NCI-H82 (cell line): ENCODE measurements around the gene OGDH.
"Not testable (repeated sequence)": the region's sequence is repeated elsewhere in the genome, so short reads cannot be mapped to it uniquely, and the experiment has no call there.

Source experiments
- DNase-seq: peaks from one replicate; lab custom pipeline; 2025; lab: John Stamatoyannopoulos, UW

OGDH gene

DNA sequence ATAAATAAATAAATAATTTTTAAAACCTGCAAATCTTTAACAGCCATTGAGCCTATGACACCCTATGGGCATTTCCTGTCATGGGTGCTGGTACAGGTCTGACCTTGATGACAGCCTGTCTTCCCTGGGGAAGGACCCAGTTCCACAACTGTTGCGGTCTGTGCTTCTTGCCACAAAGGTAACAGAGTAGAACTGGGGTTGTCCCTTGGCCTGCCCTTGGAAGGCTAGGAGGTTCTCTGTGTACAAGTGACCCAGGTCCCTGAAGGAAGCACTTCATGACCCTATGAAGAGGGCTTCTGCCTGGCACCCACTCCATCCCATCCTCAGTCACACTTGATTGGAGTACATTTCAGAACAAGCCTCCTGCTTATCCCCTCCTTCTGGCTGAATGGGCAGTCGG is 66.9 kb downstream of the OGDH start:
- no peak for DNase-seq

DNA sequence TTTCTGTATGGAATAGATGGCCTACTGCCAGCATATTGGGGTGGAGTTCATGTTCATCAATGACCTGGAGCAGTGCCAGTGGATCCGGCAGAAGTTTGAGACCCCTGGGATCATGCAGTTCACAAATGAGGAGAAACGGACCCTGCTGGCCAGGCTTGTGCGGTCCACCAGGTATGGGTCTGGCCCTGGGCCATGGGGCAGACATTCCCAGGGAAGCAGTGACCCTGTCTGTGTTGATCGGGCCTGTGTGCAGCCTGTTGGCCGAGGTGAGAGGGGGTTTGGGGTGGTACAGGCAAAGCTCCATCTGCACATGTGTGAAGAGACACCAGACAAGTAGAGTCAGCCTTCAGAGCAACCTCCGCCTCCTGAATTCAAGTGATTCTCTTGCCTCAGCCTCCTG is 67.3 kb downstream of the OGDH start:
- no peak for DNase-seq

DNA sequence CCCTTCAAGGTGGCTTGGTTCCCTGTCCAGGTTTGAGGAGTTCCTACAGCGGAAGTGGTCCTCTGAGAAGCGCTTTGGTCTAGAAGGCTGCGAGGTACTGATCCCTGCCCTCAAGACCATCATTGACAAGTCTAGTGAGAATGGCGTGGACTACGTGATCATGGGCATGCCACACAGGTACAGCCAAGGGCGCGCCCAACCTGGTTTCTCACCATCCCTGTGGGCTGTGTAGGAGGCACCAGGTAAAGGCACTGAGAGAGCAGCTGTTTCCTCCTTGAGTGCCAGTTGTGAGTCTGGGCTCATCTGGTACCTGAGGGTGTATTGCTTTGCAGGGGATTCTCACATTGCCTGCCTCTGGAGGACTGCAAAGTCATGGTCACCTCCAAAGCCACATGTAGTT is 68.0 kb downstream of the OGDH start:
- DNase-seq: no peak

DNA sequence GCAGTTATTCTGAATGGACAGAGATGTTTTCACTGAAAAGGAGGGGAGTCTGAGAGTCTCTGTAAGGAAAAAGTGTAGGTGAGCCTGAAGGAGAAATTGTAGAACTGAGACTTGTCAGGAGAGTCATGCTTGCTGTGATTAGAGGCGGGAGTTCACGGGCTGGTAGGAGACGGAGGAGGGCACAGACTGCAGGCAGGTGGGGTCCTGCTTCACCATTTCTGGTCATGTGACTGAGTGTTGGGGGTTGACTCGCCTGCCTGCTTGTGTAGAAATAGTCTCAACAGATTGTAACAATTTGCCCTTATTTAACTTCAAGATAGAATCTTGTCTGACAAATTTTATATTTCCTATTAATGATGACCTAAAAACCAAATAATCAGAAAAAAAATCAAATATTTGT is 70.3 kb downstream of the OGDH start:
- DNase-seq: no peak

DNA sequence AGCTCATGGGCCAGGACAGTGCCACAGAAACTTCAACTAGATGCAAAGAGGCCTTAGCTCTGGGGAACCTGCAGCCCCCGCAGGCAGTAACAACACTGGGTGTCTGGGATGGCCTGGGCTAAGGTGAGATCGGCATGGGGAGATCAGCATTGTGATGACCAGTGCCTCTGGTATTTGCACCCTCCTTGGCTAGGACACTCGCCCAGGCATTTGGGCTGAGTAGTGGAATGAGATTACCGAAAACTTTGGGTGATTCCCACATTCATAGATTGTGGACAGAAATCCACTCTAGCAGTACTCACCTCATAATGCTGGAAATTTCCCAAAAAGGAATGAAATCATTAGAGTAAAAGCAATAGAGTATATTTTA is 71.7 kb downstream of the OGDH start:
- DNase-seq: no peak

DNA sequence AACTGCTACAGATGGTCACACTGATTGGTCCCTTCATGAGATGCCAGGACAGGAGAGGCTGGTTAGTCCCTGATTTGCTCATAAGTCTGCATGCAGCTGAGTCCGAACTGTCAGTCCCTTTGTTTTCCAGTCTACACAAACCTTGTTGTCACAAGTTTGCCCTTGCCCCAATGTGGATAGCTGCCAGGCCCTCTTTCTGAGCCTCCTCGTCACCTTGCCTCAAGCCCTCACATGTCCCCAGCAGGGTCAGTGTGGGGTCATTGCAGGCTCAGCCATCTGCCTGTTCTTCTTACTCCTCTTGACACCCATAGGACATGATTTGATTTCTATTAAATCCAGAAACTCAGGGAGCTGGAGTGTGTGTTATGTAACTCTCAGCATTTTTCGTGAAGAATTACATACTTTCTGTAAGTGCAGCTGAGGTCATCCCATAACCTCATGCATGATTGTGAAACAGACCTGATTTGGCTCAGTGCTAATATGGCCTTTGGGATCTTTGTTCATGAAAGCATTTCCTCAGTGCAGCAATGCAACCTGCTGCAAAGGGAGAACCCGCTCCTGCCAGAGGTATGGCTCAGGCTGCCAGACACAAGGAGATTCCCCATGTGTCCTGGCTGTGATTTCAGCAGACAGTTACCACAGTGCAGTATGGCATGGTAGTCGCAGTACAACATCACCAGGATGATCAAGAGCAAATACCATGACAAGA is 72.2 kb downstream of the OGDH start:
- no peak for DNase-seq

DNA sequence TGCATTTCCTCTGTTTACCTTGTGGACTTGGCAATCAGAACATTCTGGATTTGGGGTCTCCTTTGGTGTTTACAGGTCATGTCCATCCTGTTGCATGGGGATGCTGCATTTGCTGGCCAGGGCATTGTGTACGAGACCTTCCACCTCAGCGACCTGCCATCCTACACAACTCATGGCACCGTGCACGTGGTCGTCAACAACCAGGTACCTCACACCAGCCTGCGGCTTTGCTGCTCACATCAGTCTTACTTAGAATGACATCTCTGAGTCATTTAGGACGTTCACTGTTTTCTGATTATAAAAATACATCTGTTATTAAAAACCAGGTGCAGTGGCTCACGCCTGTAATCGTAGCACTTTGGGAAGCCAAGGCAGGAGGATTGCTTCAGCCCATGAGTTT is 75.2 kb downstream of the OGDH start:
- no peak for DNase-seq

DNA sequence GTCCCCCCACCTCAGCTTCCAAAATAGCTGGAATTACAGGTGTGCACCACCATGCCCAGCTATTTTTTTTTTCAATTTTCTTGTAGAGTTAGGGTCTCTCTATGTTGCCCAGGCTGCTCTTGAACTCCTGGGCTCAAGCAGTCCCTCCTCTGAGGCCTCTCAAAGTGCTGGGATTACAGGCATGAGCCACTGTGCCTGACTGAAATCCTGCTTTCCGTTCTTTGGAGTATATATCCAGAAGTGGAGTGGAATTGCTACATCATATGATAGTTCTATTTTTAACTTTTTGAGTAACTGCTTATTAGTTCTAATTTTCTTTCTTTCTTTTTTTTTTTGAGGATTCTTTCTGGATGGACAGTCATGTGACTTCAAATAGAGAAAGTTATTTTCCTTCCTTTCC is 79.3 kb downstream of the OGDH start:
- DNase-seq: no peak

DNA sequence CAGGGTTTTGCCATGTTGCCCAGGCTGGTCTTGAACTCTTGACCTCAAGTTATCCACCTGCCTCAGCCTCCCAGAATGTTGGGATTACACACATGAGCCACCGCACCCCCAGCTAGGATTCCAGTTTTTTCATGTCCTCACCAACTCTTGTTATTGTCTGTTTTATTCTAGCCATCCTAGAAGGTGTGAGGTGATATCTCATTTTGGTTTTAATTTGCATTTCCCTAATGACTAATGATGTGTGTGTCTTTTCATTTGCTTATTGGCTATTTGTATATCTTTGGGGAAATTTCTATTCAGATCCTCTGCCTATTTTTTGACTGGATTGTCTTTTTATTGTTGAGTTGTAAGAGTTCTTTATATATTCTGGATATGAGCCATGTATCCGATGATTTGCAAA is 83.0 kb downstream of the OGDH start:
- DNase-seq: no peak

DNA sequence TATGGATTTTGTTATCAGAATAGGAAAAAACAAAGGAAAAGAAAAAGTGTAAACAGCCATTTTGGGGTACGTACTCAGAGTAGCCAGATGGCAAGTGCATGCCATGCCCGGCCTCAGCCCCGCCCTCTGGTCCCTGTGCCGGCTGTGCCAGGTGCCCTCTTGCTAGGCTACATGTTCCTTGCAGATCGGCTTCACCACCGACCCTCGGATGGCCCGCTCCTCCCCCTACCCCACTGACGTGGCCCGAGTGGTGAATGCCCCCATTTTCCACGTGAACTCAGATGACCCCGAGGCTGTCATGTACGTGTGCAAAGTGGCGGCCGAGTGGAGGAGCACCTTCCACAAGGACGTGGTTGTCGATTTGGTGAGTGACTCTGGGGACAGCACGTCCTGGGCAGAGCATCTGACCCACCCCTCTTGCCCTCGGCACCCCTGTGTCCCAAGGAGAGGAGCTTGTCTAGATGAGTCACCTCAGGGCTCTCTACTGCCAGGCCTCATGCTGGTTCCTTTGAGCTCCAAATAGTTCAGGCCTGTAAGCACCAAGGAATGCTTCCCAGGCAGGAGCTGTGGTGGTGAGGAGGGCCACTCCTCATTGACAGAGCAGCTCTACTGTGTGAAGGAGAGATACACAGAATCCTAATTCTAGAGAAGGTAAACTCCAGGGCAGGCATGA is 87.3 kb downstream of the OGDH start:
- DNase-seq: no peak

DNA sequence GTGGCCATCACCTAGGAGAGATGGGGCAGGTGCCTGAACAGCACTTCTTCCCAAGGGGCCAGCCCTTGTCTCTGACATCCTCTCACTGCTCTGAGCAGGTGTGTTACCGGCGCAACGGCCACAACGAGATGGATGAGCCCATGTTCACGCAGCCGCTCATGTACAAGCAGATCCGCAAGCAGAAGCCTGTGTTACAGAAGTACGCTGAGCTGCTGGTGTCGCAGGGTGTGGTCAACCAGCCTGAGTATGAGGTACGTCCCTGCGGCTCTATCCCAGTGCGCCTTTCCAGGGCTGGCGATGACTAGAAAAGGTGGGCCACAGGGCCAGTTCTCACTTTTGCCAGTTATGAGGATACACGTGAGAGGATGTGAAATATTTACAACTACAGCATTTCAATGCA is 87.9 kb downstream of the OGDH start:
- DNase-seq: no peak

DNA sequence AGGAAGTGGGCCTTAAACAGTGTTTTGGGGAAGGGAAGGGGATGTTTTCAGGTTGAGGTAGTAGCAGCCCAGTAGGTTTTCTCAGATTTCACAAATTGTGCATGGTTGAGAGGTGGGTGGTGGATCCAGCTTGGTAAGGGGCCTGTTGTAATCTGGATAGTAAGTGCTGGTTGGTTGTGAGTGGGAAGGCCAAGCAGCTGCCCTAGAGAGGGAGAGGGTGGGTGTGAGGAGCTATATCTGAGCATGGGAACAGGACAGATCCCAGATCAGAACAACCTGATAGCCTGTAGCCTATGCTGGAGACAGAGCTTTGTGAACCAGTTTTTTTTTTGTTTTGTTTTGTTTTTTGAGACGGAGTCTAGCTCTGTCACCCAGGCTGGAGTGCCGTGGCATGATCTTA is 88.3 kb downstream of the OGDH start:
- DNase-seq: no peak

DNA sequence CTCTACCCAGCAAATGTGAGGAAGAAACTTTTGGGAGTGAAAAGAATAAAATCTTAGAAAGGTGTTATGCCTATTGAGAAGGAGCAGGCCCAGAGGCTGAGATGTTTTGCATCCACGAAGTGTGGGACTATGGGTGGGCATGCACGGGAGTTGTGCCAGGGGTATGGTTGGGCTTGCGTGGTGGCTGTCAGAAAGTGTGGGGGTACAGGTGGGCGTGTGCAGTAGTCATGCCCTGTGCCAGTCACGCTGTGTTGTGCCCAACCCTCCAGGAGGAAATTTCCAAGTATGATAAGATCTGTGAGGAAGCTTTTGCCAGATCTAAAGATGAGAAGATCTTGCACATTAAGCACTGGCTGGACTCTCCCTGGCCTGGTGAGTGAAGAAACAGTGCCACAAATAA is 89.3 kb downstream of the OGDH start:
- DNase-seq: no peak

DNA sequence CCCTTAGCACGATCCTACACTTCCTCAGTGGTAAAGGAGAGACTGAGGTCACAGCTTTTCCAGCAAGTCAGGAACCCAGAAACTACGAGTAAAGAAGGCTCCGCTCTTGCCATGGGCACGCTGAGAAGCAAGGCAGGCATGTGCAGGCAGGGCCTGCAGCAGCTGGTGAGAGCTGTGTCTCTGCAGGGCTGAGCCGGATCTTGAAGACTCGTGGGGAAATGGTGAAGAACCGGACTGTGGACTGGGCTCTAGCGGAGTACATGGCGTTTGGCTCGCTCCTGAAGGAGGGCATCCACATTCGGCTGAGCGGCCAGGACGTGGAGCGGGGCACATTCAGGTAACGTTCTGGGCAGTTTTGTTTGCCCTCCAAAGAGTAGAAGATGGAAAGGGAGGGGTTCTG is 90.3 kb downstream of the OGDH start:
- no peak for DNase-seq

DNA sequence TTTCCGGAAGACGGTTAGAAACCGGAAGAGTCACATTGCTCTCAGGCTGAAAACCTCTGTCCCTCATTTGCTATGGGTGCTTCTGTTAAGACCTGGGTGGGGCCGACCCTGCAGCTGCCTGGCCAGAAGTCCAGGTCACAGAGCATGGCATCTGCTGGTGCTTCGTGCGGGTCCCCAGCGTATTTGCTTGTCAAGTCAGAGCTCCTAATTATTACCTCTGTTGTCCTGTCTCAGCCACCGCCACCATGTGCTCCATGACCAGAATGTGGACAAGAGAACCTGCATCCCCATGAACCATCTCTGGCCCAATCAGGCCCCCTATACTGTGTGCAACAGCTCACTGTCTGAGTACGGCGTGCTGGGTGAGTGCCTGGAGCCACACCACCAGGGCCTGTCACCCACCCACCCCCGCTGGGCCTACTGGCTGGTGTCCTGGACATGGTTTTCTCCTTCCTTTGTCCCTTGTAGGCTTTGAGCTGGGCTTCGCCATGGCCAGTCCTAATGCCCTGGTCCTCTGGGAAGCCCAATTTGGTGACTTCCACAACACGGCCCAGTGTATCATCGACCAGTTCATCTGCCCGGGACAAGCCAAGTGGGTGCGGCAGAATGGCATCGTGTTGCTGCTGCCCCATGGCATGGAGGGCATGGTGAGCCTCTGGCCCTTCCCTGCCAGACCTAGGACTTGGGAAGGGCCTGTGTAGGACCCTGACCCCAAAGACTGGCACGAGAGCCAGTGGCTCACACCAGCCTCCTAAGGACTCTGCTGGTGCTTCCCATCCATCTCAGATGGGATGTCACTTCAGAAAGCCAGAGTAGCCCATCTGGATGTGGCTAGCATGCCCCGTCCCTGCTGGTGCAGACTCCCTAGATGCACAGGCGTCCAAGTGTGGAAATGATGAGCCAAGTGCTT is 91.0 kb downstream of the OGDH start:
- no peak for DNase-seq

DNA sequence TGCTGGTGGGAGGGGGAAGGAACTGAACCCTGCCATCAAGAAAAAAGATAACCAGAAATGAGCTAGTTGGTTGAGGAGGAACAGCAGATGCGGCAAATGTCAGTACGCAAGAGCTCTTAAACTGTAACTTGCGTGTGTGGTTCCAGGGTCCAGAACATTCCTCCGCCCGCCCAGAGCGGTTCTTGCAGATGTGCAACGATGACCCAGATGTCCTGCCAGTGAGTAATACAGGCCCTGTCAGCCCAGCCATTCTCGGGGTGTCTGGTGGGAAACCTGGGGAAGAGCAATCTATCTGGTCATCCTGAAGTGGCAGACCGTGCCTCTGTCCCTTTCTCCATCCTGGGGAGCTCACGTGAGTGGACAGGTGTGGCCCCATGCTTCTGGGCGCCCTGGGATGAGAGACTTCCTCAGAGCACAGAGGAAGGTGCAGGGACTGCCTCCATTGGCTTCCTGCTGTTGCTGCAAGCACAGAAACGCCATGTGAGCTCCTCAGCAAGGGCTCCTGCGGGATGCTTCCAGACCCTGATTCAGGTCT is 91.7 kb downstream of the OGDH start:
- no peak for DNase-seq

DNA sequence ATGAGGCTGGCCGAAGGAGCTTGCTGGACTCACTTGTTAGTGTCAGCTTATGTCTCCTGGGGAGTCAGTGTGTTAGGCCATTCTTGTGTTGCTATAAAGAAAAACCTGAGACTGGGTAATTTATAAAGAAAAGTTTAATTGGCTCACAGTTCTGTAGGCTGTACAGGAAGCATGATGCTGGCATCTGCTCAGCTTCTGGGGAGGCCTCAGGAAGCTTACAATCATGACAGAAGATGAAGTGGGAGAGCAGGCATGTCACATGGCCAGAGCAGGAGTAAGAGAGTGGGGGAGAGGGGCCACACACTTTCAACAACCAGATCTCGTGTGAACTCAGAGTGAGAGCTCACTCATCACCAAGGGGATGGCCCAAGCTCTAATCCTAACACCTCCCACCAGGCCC is 93.2 kb downstream of the OGDH start:
- not testable (repeated sequence) for DNase-seq

DNA sequence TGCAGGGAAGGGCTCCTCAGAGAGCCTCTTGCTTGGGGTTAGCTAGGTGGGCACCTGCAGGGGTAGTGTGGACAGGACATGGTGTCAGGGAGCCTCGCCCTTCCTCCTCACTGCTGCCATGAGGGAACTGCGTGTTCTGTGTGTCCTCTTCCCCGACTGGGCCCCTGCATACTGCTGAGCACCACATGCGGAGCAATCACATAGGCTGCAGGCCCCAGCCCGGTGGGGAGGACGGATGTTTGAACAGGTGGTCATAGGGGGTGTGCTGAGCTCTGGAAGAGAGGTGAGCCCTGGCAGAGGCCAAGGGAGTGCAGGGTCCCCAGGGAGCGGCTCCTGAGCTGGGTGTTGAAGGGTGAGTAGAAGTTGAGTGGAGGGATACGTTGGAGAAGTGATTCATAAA is 93.9 kb downstream of the OGDH start:
- DNase-seq: no peak

DNA sequence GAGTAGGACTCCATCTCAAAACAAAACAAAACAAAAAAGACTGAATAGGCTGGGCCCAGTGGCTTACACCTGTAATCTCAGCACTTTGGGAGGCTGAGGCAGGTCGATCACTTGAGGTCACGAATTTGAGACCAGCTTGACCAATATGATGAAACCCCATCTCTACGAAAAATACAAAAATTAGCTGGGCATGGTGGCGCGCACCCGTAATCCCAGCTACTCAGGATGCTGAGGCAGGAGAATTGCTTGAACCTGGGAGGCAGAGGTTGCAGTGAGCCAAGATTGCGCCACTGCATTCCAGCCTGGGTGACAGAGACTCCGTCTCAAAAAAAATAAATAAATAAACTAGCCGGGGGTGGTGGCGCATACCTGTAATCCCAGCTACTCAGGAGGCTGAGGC is 97.0 kb downstream of the OGDH start:
- not testable (repeated sequence) for DNase-seq

DNA sequence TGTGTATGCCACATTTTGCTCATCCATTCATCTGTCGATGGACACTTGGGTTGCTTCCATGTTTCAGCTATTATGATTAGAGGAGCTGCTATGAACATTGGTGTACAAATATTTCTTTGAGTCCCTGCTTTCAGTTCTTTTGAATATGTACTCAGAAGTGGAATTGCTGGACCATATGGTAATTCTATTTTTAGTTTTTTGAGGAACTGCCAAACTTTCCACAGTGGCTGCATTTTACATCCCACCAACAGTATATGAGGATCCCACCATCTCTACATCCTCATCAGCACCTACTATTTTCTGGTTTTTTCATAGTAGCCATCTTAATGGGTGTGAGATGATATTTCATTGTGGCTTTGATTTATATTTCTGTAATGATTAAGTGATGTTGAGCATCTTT is 97.5 kb downstream of the OGDH start:
- no peak for DNase-seq

DNA sequence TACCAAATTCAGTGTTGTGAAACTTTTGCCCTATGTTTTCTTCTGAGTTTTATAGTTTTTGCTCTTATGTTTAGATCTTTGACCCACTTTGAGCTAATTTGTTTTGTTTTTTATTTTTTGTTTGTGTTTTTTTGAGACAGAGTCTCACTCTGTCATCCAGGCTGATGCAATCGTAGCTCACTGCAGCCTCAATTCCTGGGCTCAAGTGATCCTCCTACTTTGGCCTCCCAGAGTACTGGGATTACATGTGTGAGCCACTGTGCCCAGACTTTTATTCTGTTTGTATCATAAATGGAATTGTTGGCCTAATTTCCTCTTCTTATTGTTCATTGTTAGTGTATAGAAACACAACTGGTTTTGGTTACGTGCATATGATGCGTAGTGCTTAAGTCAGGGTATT is 99.0 kb downstream of the OGDH start:
- DNase-seq: no peak

DNA sequence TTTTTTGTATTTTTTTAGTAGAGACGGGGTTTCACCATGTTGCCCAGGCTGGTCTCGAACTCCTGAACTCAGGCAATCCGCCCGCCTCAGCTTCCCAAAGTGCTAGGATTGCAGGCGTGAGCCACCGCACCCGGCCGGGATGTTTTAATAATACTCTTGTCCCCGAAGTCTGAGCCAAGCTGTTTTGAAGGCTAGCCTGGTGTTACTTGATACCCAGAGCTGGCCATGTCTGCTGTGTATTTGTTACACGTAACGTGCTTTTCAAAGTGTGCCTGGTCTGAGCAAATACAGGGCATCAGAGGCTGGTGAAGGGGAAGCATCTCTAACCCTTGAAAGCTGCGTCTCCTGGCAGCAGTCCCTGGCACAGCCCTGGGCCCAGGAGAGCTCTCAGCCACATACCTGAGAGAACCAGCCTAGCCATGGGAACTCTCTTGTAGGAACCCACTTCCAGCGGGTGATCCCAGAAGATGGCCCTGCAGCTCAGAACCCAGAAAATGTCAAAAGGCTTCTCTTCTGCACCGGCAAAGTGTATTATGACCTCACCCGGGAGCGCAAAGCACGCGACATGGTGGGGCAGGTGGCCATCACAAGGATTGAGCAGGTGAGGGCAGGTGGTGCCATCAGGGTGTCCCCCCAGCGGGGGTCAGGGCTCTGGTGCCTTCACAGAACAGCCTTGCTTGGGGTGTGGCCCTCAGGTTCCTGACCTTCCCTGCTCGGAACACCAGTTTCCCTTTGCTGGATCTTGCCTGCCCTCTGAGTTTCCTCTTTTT is 100.5 kb downstream of the OGDH start:
- no peak for DNase-seq
